ENCODE data around the gene NEGR1. TPM values are rescaled to one million over a fixed set of nuclear protein-coding genes. Genes with fewer than 3 reads are reported as not detected.

Gene NEGR1
- total and polyA plus RNA-seq, 4 donors = 0.08 to 0.14 (median 0.12) TPM; not detected in 1

DNA sequence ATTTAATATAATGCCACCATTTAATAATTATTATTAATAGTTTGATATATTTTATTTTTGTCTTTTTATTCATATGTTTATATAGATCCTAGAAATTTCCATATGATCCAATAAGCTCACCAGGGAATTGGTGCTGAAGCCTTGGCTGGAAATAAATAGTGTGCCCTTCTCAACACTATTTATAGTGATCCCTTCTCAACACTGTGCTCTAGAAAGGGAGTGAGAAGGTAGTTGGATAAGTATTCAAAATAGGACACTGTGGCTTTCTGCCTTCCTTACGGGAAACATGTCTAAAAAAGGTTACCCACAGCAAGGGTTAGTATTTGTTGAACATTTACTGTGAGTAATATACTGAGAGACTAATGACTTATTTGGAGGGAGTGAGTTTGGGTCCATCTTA lies 496.1 kb downstream of the NEGR1 start:
- 92% methylated on average over 1 of the region's 1 CpG for WGBS
- no peaks in the 10 kb centered on the region for H3K27me3 ChIP-seq (ENCODE audit: control insufficient read depth in 4 of 4, insufficient read depth in 4 of 4, low read length in 3 of 4)
- H3K27ac ChIP-seq (ENCODE audit: low read depth in 1 of 2, low read length in 2 of 2) = no peak overlapping the region
- TF ChIP-seq NR2F2 (IDR thresholded peaks at IDR 0.05) (no peak), FOXA2 (IDR thresholded peaks at IDR 0.05) (no peak), HNF4G (IDR thresholded peaks at IDR 0.05) (no peak)
- TF ChIP-seq, protein P1, sequence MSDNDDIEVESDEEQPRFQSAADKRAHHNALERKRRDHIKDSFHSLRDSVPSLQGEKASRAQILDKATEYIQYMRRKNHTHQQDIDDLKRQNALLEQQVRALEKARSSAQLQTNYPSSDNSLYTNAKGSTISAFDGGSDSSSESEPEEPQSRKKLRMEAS (IDR thresholded peaks at IDR 0.05) = no peak
- TF ChIP-seq, protein P2, sequence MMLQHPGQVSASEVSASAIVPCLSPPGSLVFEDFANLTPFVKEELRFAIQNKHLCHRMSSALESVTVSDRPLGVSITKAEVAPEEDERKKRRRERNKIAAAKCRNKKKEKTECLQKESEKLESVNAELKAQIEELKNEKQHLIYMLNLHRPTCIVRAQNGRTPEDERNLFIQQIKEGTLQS (IDR thresholded peaks at IDR 0.05) = no peak
- TF ChIP-seq, protein P3, sequence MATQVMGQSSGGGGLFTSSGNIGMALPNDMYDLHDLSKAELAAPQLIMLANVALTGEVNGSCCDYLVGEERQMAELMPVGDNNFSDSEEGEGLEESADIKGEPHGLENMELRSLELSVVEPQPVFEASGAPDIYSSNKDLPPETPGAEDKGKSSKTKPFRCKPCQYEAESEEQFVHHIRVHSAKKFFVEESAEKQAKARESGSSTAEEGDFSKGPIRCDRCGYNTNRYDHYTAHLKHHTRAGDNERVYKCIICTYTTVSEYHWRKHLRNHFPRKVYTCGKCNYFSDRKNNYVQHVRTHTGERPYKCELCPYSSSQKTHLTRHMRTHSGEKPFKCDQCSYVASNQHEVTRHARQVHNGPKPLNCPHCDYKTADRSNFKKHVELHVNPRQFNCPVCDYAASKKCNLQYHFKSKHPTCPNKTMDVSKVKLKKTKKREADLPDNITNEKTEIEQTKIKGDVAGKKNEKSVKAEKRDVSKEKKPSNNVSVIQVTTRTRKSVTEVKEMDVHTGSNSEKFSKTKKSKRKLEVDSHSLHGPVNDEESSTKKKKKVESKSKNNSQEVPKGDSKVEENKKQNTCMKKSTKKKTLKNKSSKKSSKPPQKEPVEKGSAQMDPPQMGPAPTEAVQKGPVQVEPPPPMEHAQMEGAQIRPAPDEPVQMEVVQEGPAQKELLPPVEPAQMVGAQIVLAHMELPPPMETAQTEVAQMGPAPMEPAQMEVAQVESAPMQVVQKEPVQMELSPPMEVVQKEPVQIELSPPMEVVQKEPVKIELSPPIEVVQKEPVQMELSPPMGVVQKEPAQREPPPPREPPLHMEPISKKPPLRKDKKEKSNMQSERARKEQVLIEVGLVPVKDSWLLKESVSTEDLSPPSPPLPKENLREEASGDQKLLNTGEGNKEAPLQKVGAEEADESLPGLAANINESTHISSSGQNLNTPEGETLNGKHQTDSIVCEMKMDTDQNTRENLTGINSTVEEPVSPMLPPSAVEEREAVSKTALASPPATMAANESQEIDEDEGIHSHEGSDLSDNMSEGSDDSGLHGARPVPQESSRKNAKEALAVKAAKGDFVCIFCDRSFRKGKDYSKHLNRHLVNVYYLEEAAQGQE (IDR thresholded peaks at IDR 0.05) = no peak
- no peak overlapping the region for H3K9ac ChIP-seq (ENCODE audit: low read depth in 1 of 2, low read length in 2 of 2)
- H3K4me1 ChIP-seq (ENCODE audit: control insufficient read depth in 4 of 4, insufficient read depth in 4 of 4, low read length in 3 of 4) = no peaks in the 10 kb centered on the region
- no peak overlapping the region for H3K4me3 ChIP-seq (ENCODE audit: low read depth in 1 of 3, low read length in 3 of 3)
- DNase-seq (ENCODE audit: low spot score) = no peak
- no peaks in the 10 kb centered on the region for H3K36me3 ChIP-seq (ENCODE audit: control insufficient read depth in 4 of 4, insufficient read depth in 3 of 4, low read depth in 1 of 4, low read length in 3 of 4)
- no peaks in the 10 kb centered on the region for H3K9me3 ChIP-seq (ENCODE audit: control insufficient read depth in 4 of 4, low read length in 3 of 4)

DNA sequence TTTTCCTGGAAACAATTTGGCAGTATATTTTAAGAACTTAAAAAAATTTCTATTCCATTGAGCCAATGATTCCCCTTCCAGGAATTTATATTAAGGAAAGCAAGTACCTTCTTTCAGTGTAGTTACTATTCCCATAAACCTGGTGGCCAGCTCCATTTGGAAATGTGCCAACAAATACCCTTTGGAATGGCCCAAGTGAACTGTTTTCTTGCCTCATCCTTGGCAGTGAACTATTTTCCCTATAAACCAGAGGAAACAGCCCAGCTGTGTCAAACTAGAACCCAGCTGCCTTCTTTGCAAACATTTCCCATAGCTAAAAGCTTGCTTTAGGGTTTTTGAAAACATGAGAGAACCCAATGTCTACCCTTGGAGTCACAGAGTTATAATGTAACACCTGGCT lies 496.9 kb downstream of the NEGR1 start:
- no peaks in the 10 kb centered on the region for H3K9me3 ChIP-seq (ENCODE audit: control insufficient read depth in 4 of 4, low read length in 3 of 4)
- no peaks in the 10 kb centered on the region for H3K36me3 ChIP-seq (ENCODE audit: control insufficient read depth in 4 of 4, insufficient read depth in 3 of 4, low read depth in 1 of 4, low read length in 3 of 4)
- no peak for TF ChIP-seq HNF4G (IDR thresholded peaks at IDR 0.05)
- H3K27ac ChIP-seq (ENCODE audit: low read depth in 1 of 2, low read length in 2 of 2) = no peak overlapping the region
- H3K9ac ChIP-seq (ENCODE audit: low read depth in 1 of 2, low read length in 2 of 2) = no peak overlapping the region
- no peak for DNase-seq (ENCODE audit: low spot score)
- no peaks in the 10 kb centered on the region for H3K27me3 ChIP-seq (ENCODE audit: control insufficient read depth in 4 of 4, insufficient read depth in 4 of 4, low read length in 3 of 4)
- H3K4me3 ChIP-seq (ENCODE audit: low read depth in 1 of 3, low read length in 3 of 3) = no peak overlapping the region
- H3K4me1 ChIP-seq (ENCODE audit: control insufficient read depth in 4 of 4, insufficient read depth in 4 of 4, low read length in 3 of 4) = no peaks in the 10 kb centered on the region

DNA sequence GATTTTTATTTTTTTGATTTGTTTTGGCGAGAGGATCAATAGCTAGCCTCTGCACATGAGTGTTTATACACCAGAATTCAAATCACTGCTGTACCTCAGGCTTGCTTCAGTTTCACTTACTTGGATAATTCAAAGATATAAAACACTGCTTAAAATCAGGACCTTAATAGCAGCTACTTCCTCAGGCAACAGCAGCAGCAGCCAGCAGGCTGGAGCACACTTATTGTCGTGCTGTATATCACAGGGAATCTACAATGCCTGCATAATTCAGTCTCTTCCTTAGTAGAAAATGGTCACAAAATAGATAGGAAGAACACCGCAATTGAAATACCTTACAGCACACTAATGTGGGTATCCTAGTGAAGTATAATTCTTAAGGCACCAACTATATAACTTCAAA lies 497.3 kb downstream of the NEGR1 start:
- Histone ChIP-seq H3K4me3 (ENCODE audit: low read depth in 1 of 3, low read length in 3 of 3) (no peak overlapping the region), H3K36me3 (ENCODE audit: control insufficient read depth in 4 of 4, insufficient read depth in 3 of 4, low read depth in 1 of 4, low read length in 3 of 4) (no peaks in the 10 kb centered on the region), H3K9me3 (ENCODE audit: control insufficient read depth in 4 of 4, low read length in 3 of 4) (no peaks in the 10 kb centered on the region), H3K4me1 (ENCODE audit: control insufficient read depth in 4 of 4, insufficient read depth in 4 of 4, low read length in 3 of 4) (no peaks in the 10 kb centered on the region), H3K27me3 (ENCODE audit: control insufficient read depth in 4 of 4, insufficient read depth in 4 of 4, low read length in 3 of 4) (no peaks in the 10 kb centered on the region), H3K27ac (ENCODE audit: low read depth in 1 of 2, low read length in 2 of 2) (no peak overlapping the region), H3K9ac (ENCODE audit: low read depth in 1 of 2, low read length in 2 of 2) (no peak overlapping the region)
- DNase-seq (ENCODE audit: low spot score) = no peak
- WGBS = 60% methylated on average over 3 of the region's 3 CpGs
- TF ChIP-seq EGR1 (IDR thresholded peaks at IDR 0.05; ENCODE audit: low read depth in 2 of 2) (no peak), JUND (IDR thresholded peaks at IDR 0.05) (no peak), TAF1 (conservative IDR thresholded peaks at IDR 0.05) (no peak), GABPA (IDR thresholded peaks at IDR 0.05 in 1 of 2, conservative IDR thresholded peaks at IDR 0.05 in 1 of 2) (no peak), FOXA1 (IDR thresholded peaks at IDR 0.05) (no peak), HNF4A (conservative IDR thresholded peaks at IDR 0.05) (no peak), RAD21 (IDR thresholded peaks at IDR 0.05) (no peak), YY1 (IDR thresholded peaks at IDR 0.05) (no peak), HNF4G (IDR thresholded peaks at IDR 0.05) (no peak), NR2F2 (IDR thresholded peaks at IDR 0.05) (no peak)
- TF ChIP-seq, protein P1 (IDR thresholded peaks at IDR 0.05) = no peak
- TF ChIP-seq, protein P2 (IDR thresholded peaks at IDR 0.05) = no peak
- TF ChIP-seq, protein P4, sequence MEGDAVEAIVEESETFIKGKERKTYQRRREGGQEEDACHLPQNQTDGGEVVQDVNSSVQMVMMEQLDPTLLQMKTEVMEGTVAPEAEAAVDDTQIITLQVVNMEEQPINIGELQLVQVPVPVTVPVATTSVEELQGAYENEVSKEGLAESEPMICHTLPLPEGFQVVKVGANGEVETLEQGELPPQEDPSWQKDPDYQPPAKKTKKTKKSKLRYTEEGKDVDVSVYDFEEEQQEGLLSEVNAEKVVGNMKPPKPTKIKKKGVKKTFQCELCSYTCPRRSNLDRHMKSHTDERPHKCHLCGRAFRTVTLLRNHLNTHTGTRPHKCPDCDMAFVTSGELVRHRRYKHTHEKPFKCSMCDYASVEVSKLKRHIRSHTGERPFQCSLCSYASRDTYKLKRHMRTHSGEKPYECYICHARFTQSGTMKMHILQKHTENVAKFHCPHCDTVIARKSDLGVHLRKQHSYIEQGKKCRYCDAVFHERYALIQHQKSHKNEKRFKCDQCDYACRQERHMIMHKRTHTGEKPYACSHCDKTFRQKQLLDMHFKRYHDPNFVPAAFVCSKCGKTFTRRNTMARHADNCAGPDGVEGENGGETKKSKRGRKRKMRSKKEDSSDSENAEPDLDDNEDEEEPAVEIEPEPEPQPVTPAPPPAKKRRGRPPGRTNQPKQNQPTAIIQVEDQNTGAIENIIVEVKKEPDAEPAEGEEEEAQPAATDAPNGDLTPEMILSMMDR (IDR thresholded peaks at IDR 0.05; ENCODE audit: low read depth, low read length, missing input control) = no peak
- TF ChIP-seq, protein P5, sequence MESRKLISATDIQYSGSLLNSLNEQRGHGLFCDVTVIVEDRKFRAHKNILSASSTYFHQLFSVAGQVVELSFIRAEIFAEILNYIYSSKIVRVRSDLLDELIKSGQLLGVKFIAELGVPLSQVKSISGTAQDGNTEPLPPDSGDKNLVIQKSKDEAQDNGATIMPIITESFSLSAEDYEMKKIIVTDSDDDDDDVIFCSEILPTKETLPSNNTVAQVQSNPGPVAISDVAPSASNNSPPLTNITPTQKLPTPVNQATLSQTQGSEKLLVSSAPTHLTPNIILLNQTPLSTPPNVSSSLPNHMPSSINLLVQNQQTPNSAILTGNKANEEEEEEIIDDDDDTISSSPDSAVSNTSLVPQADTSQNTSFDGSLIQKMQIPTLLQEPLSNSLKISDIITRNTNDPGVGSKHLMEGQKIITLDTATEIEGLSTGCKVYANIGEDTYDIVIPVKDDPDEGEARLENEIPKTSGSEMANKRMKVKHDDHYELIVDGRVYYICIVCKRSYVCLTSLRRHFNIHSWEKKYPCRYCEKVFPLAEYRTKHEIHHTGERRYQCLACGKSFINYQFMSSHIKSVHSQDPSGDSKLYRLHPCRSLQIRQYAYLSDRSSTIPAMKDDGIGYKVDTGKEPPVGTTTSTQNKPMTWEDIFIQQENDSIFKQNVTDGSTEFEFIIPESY (IDR thresholded peaks at IDR 0.05) = no peak
- TF ChIP-seq, protein P3 (IDR thresholded peaks at IDR 0.05) = no peak
